Stimulated activated CD4-positive, alpha-beta T cell treated with anti-CD3 and anti-CD28 coated beads, TNF-alpha, amount 100 ng/mL, for 48 hours (primary cell): ENCODE results near the gene TTLL5.
A peak's percentile ranks its signal among the peaks of the same experiment; 100 is the strongest.

Experiments
- DNase-seq, 3 donors: peaks; one replicate each; pipeline ENCODE4 v3.0.0-alpha.2; 2020; ENCODE audit warnings: low read depth in 3 of 3

Gene TTLL5

DNA sequence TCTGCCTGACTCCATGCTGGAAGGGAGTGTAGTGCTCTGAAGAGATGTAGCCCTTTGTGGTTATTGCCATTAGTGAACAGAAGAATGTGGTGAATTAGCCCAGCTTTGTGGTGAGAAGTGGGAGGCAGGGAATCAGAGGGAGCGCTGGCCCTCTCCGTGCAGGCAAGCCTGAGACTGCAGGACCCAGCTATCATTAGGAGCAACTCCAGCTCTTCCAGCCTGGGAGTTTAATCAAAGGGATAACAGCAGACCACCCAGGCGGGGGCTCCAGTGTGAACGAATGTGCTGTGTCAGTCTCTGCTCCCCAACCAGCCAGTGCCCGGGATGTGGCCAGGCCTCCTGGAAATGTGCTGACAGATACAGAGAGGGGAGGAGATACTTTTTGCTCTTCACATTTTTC lies 142.7 kb downstream of the TTLL5 start:
- DNase-seq, result no peak

DNA sequence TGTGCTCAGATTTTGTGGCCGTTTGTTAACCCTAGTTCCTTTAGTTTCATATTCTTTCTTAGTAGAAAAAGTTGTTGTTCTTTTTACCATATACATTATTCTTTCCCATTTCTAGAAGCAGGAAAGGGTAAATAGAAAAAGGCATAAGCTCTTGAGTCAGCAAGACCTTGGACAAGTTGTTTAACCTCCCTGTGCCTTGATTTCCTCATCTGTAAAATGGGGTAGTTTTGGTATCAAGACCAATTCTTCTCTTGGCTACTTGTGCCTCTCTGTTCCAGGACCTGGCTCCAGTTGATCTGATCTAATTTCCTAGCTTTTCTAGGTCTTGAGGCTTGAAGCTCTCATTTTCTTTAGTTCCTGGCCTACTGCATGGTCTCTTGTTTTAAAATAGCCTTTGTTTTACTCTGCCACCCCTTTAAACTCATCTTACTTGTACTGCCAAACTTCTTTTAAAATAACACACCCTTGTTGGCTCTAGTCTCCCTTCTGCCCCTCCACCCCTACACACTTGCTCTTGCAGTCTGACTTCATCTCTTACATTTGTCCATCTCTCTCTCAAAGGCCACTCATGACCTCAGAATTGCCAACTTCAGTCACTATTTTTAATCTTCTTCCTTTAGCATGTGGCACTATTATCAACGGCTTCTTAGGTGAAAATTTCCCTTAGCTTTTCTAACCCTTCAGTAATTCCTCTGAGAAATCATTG lies 143.7 kb downstream of the TTLL5 start:
- DNase-seq, result no peak

DNA sequence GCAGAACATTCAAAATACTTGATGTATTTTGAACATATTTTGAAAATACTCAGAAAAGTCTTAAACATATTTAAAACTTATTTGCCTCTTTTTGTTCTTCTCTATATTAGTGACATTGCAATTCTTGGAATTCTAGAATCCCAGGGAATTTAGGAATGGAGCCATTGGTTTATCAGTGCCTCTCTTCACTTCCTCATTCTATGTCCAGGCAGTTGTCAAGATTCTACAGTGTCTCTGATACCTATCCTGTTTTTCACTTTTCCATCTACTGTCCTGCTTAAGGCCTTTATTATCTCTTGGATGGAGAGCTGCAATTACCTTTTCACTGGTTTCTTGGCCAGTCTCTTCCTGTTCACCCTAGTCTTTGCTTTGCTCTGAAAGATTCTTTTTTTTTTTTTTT lies 144.6 kb downstream of the TTLL5 start:
- DNase-seq, result no peak

DNA sequence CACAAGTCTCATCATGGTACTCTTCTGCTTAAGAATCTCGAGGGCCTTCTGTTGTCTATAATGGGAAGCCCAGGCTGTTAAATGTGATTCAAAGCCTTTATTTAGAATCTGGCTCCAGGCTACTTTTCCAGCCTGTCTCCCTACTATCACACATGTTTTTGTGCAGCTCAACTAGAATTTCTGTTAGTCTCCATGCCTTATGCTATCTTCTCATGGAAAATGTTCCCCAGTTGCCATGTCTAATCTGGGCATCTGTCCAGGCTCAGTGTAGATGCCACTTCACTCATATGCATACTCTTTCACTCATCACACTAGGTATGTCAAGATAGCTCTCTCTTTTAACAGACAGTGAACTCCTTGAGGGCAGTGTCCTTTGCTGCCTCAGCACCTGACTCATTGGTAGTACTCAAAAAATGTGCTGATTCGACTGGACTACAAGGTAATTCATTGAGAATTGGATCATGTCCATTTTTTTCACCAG lies 145.3 kb downstream of the TTLL5 start:
- no peak for DNase-seq

DNA sequence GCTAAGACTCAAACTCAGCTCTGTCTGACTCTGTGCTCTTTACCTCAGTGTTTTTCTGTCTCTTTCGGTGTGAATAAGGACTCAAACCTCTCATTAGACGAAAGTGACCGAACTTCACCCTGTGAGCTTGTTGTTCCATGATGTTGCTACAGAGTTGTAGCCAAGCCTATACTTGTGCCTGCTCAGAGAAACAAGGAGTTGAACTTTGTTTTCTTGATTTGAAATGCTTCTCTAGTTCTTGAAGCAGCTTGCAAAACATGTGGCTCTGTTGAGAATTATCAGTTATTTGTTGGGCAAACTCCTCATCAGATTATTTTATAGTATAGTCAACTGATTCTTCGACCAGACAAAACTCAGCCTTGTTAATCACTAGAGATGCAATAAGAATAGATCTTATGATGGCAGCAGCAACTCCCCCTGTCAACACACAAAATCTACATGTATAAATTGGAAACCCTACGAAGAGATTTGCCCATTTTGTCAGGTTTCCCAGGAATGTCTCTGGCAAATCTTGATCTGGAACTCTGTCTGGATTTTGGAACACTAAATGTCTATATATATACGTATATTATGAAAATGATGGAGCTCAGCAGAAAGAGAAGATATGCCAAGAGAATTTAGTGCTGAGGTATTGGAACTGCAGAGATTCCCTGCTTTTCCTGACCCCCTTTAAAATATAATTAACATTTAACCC lies 146.8 kb downstream of the TTLL5 start:
- DNase-seq, result no peak

DNA sequence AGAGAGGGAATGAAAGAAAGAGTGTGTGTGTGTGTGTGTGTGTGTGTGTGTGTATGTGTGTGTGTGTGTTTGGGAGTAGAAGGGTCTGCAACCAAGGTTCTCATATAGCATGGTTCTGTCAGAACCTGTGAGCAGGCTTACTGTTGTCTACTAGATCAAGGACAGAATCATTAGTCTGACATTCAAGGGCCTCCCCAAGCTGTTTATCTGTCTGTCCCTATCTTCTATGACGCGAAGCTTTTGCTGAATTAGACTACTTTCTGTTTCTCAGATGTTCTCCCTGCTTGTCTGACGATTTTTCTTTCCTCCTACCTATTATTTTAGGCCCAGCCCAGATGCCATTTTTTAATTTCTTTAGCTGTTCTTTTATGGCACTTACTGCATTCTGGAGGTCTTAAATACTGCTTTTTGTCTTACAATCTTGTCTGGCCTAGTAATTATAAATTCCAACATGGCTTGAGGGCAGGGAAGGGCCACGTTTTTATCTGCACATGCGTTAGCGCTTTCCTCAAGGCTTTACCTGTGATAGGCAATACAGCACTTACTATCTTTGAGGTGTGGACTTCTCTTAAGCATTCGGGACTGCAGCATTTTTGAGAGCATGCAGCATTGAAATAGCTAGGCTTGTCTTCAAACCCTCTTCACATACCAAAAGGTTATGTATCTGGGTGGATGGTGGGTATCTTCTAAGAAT lies 150.2 kb downstream of the TTLL5 start:
- DNase-seq, result no peak

DNA sequence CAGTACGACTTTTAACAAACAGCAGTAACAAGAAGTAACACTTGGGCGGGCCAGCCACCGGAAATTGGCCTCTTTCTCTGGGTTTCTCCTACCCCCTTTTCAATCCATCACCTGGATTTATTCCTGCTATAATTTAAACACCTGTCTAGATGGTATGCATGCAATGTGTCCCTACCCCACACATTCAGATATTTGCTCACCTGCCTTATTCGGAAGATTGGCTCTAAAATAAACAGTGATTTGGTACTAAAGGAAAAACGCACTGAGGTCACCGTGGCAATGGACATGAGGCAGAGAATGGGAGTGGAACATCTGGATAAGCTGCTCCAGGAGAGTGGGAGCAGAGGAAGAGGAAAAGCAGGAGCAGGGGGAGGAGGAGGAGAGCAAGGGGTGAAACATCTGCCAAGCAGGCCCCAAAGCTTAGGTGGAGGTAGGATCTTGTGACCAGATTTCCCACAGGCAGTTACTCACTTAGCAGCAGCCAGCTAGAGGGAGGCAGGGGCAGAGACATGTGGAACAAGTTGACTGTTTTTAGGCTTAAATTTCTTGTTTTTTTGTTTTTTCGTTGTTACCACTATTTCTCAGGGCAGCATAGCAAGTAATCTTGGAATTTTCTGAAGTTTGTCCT lies 150.9 kb downstream of the TTLL5 start:
- DNase-seq, result no peak

DNA sequence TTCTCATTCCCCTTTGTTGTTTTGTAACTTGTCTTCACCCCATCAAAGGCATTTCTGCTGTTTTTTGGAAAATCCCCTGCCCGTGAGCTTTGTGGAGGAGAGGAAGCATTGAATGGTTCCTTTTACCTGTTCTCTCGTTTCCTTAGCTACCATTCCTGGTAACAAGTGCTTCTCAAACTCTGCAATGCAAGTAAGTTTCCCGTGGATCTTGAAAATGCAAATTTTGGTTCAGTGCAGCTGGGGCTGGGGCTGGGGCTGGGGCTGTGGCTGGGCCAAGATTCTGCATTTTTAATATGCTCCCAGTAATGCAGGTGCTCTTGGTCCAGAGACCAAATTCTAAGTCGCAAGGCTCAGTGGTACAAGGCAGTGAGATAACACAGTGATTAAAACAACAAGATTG lies 151.6 kb downstream of the TTLL5 start:
- DNase-seq, result no peak

DNA sequence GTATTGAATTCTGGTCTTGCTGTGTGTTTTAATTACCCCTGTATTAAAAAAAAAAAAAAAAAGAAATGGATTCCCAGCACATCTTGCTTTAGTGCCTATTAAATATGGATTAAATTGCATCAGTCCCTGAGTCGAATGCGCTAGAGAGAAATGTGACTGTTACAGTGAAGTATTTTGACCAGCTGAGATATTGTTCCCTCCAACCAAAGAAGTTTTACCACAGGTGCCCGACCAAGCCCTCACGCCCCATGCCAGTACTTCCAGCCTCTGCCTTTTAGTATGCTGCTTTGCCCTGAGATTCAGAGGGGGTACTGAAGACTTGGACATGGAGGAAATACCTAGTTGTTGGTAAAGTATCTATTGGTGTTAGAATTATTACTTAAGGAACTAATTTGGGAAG lies 159.7 kb downstream of the TTLL5 start:
- DNase-seq, result no peak

DNA sequence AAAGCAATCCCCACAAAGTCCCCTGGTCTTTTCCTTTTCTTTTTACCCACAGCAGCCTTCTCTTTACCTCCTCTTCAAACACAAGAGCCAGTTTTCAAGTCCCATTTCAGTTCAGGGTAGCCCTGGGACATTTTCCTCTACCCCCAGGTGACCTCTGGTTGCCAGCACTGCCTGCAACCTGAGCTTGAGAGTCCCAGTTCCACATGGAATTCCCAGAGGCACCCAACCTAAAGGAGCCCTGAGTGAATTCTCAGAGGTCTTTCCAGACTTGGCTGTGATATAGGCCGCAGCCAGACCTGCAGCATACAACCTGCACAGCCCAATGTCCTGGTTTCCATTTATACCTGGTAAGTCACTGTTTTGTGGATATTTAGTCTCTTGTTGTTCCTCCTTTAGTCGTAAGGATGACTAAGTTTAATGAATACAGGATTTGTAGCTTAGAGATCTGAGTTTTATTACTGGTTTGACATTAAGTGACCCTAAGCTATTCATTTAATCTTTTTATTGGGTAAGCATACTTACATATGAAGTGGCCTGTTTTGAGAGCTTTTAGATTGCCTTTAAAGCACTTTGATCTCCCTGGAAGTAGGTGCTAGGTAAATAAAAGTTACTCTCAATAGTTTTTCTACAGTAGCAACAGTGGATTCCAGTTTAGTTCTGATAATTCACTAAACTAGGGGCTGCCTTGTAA lies 160.9 kb downstream of the TTLL5 start:
- no peak for DNase-seq

DNA sequence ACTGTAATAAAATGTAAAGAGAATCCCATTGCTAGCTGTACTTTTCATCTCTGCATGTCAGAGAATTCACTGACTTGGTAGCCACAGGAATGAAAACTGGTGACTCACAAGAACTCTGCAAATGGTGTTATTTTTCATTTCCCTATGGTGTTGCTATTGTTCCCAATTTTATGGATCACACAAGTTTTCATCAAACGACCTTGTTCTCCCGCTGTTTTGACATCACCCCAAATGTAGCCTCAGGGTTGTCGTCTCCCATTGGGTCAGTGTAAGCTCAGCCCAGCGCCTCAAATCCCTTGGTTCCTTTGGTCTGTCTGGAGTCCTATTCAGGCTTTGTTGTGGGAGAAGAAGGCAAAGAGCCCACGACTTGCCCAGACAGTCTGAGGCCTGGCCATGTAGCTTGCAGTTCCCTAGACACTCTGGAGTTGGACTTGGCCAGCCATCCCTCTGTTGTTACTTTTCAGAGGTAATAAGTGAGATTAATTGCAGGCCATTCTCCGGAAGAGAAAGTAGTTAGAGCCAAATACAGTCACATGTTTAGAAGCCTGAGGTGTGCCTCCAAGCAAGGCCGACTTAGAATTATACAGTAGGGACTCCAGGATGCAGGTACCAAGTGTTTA lies 161.6 kb downstream of the TTLL5 start:
- no peak for DNase-seq

DNA sequence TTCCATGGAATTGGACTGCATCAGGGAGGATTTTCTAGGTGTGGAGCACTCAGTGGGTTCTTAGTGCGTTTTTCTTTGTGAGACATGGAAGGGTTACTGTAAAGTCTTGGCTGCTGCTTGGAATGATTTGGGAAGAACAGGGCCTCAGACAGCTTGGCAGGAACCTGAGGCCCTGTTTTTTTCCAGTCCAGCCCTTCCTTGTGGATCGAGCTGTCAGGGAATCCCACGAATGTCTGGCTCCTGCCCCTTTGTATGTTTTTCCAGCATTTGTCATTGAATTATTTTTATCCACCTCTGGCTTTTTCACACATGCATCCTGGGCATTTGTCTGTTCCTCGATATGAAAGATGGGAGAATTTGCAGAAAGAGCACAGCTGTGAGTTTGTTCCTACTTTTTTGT lies 162.3 kb downstream of the TTLL5 start:
- DNase-seq, result no peak

DNA sequence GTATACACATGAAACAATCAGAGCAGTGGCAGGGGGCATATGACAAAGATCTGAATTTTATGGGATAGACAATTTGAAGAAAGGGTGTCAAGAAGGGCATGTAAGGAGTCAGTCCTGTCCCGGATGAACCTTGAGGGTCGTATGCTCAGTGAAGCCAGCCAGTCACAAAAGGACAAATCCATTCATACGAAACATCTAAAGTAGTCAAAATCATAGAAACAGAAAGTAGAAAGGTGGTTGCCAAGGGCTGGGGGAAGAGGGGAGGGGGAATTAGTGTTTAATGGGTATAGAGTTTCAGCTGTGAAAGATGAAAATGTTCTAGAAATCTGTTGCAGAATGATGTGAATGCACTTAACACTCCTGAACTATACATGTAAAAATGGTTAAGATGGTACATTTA lies 163.3 kb downstream of the TTLL5 start:
- no peak for DNase-seq

DNA sequence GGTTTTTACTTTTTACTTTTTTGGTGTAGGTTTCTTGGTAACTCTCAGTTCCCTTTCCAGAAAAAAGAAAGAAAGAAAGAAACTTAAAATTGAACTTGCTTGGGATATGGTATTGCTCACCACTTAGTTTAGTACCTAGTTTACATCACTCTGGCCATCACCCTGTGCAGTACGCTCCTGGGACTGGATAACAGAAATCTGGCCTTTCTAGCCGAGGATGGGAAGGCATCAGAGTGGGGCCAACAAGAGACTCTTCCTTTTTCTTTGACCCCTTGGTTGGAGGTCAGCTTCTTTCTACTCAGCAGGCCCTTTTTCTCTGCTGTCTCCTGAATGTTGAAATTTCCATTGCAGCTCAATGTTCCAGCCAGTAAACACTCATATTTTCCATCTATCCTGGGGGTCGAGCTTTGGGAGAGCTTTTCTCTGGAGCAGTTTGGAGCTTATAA lies 164.1 kb downstream of the TTLL5 start:
- DNase-seq, result no peak

DNA sequence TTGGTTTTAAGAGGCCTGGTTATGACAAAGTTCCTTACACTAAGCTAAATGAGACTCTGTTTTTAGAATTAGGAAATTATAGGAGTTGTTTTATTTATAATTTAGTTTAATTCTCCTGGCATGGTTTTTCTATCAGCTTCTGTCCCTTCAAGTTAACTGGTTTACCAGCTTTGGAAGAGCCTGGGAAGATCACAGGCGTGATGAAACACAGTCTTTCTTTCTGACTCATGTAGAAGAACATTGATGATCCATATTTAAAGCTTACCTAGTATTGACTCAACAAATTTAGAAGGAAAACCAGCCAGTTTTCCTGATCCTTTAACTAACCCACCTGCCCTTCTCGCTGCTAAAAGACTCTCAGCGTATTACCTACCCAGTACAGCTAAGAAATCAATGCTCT lies 165.6 kb downstream of the TTLL5 start:
- no peak for DNase-seq

DNA sequence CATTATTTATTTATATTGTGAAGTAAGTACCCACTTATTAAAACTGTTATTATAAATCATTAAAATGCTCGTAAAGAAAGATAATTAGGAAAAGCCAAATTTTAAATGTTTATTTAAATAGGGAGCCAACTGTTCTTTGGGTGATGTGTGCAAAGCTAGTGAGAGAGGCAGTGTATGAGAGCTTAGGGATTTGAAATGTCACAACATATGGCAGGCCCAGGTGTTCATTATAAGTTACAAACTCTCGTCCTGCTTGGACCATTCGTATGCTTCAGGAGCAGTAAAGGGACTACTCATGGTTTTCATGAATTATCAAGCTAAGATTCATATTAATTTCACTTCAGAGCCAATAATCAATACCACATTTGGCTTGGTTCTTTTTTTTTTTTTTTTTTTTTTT lies 166.3 kb downstream of the TTLL5 start:
- no peak for DNase-seq

DNA sequence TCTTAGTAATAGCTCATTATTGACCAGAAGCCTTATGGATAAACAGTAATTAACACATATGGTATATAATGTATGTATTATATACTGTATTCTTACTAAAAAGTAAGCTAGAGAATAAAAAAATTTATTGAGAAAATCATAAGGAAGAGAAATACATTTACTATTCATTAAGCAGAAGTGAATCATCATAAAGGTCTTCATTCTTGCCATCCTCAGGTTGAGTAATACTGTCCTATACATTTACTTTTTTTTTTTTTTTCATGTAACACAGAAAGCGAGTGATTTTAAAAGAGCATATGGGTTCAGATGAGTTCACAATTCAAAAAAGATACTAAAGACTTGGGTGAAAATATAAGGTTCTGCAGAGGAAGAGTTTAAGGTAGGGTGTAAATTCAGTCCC lies 168.3 kb downstream of the TTLL5 start:
- DNase-seq, result no peak

DNA sequence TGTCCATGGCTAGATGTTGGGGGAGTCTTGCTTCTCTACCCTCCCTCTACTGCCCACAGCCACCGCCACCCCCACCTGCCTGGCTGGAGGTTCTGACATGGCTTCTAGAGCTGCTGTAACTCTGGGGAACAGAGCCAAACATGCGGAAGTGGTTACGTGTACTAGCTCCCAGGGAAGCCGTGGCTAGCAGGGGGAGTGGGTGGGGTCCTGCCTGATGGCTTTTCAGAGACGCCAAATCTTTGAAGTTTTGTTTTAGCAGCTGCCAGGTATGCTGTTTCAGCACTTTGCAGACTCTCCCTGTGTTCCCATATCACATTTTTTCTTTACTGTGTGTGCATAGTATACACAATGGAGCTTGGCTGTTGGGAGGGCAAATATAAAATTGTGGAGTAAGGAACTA lies 170.4 kb downstream of the TTLL5 start:
- DNase-seq, result peak in 1 of 3 donors; percentile 9

DNA sequence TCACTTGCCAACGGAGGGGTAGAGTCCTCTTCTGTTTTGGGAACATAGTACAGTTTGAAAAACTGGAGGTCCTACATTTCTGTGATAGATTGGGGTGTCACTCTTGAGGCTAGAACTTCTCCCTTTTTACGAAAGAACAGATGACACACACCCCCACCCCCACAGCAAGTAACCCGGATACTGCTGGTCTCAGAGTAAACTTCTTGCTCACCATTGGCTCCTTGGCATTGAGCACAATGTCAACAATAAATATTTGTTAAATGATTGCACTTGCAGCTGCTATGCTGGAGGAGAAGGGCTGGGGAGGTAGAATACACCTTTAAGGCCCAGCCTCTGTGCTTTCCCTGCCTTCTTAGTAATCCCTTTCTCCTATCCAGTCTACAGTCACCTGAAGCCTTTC lies 170.9 kb downstream of the TTLL5 start:
- no peak for DNase-seq

DNA sequence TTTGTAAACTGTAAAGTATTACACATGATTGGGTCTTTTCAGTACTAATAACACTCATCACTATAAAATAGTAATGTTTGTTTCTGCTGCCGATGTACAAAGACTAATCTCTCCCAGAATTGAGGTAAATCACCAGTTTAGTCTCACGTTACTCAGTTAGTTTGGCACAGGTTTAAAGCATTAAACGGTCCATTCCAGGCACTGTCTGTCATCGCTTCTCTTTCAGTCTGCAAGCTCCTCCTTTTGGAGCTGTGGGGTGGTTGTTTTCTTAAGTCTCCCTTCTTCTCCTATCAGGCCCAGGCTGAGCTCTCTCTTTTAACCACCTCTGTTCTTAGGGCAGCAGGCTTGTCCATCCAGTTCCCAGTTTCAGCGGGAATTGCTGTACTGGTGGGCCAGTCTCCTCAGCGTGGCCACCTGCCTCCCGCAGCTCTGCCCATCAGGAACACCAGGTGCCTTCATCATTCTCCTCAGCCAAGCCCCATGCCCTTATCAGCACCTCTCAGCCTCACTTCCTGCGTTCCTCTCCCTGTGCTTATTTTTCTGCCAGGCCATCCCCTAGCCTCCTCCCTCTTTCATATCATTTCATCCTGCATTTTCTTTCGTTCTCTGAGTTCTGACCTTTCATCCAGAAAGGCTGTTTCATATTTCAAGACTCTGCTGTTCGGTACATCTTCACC lies 171.7 kb downstream of the TTLL5 start:
- no peak for DNase-seq
